ENCODE data around the gene GRIN2C. TPM values are rescaled to one million over a fixed set of nuclear protein-coding genes. Genes with fewer than 3 reads are reported as not detected.

GRIN2C gene
- total and polyA plus RNA-seq, 2 donors (not counting 3 experiments of a cell fraction or from before 2014, with no cell fraction given): 0.04 to 0.60 TPM

GRCh38 chr17:74877592-74878548, 18.2 kb upstream of the GRIN2C start:
- no peak for DNase-seq (ENCODE audit: low read depth, low spot score)
- TF ChIP-seq MYC (IDR thresholded peaks at IDR 0.05; ENCODE audit: low read depth, low read length): no peak
- no peak for TF ChIP-seq GATA2 (IDR thresholded peaks at IDR 0.05; ENCODE audit: insufficient read depth, insufficient read length, low read depth, low read length)
- TF ChIP-seq, protein P1, sequence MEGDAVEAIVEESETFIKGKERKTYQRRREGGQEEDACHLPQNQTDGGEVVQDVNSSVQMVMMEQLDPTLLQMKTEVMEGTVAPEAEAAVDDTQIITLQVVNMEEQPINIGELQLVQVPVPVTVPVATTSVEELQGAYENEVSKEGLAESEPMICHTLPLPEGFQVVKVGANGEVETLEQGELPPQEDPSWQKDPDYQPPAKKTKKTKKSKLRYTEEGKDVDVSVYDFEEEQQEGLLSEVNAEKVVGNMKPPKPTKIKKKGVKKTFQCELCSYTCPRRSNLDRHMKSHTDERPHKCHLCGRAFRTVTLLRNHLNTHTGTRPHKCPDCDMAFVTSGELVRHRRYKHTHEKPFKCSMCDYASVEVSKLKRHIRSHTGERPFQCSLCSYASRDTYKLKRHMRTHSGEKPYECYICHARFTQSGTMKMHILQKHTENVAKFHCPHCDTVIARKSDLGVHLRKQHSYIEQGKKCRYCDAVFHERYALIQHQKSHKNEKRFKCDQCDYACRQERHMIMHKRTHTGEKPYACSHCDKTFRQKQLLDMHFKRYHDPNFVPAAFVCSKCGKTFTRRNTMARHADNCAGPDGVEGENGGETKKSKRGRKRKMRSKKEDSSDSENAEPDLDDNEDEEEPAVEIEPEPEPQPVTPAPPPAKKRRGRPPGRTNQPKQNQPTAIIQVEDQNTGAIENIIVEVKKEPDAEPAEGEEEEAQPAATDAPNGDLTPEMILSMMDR (IDR thresholded peaks at IDR 0.05; ENCODE audit: extremely low read depth in 1 of 2, insufficient read depth in 1 of 2, low read depth in 1 of 2, low read length in 2 of 2): no peak
- no peak for TF ChIP-seq FOS (IDR thresholded peaks at IDR 0.05; ENCODE audit: borderline replicate concordance, insufficient read depth, low read length)
- TF ChIP-seq POLR2AphosphoS5 (IDR thresholded peaks at IDR 0.05; ENCODE audit: insufficient read depth, low read depth, low read length): no peak
- TF ChIP-seq, protein P2, sequence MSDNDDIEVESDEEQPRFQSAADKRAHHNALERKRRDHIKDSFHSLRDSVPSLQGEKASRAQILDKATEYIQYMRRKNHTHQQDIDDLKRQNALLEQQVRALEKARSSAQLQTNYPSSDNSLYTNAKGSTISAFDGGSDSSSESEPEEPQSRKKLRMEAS (IDR thresholded peaks at IDR 0.05; ENCODE audit: insufficient read depth, insufficient read length): no peak
- TF ChIP-seq JUN (IDR thresholded peaks at IDR 0.05; ENCODE audit: borderline replicate concordance, insufficient read depth, insufficient read length, low read depth): no peak
- no peak for TF ChIP-seq EZH2 (IDR thresholded peaks at IDR 0.05; ENCODE audit: borderline replicate concordance, low read depth, low read length, severe bottlenecking)
- no peak for TF ChIP-seq POLR2A (IDR thresholded peaks at IDR 0.05; ENCODE audit: low read depth, low read length)
- intact Hi-C loops (cut with micrococcal nuclease): no loop called here
- Histone ChIP-seq H3K79me2 (ENCODE audit: control insufficient read depth, insufficient read depth, low read length) (no peaks in the 10 kb centered on the region), H3K27ac (ENCODE audit: insufficient read depth, low read depth, low read length) (no peak overlapping the region), H3K9me3 (replicated peaks; ENCODE audit: control insufficient read depth, insufficient read depth, low read length) (no peaks in the 10 kb centered on the region), H3K4me1 (ENCODE audit: control insufficient read depth, extremely low read depth, insufficient read depth, low read length) (peaks cover 6% of the 10 kb centered on the region), H3K4me2 (ENCODE audit: insufficient read depth, low read length) (no peak overlapping the region), H3K9me1 (replicated peaks; ENCODE audit: control insufficient read depth, extremely low read depth, insufficient read depth, low read length) (no peaks in the 10 kb centered on the region), H3K9ac (replicated peaks; ENCODE audit: extremely low read depth, insufficient read depth, low read length) (no peak overlapping the region), H2AFZ (ENCODE audit: low read depth, low read length) (no peak overlapping the region), H3K36me3 (ENCODE audit: control insufficient read depth in 2 of 2, extremely low read depth in 1 of 2, insufficient read depth in 2 of 2, low read length in 2 of 2) (no peaks in the 10 kb centered on the region), H3K27me3 (ENCODE audit: control insufficient read depth in 2 of 2, insufficient read depth in 2 of 2, low read length in 2 of 2) (no peaks in the 10 kb centered on the region), H3K4me3 (replicated peaks in 1 of 3; ENCODE audit: insufficient read depth in 1 of 3, low read depth in 1 of 3, low read length in 3 of 3) (no peak overlapping the region), H4K20me1 (replicated peaks; ENCODE audit: control insufficient read depth, extremely low read depth, insufficient read depth, low read length) (no peaks in the 10 kb centered on the region)
- POLR2A ChIA-PET: no interaction called here
- CTCF ChIA-PET: interaction anchor here (1.0 kb wide), 1 partner anchor 10 kb away, joined by 3 read pairs; no protein-coding TSS in a partner anchor
- BruUV-seq (replicated peaks): no TSS peak
- FAIRE-seq: no peak
- dilution Hi-C loops (cut with MboI; ENCODE audit: extremely low pct_ligation_motif_present, low sequenced_read_pairs): no loop called here
